Activated CD4-positive, alpha-beta memory T cell treated with anti-CD3 and anti-CD28 coated beads, Interleukin-2, amount 10 ng/mL, durations not matched to agents 7 days and 5 days (primary cell): ENCODE measurements around the gene ZFYVE9. TPM values are rescaled to one million over a fixed set of nuclear protein-coding genes. Genes with fewer than 3 reads are reported as not detected.
"Not testable (repeated sequence)": the region's sequence is repeated elsewhere in the genome, so short reads cannot be mapped to it uniquely, and the experiment has no call there.

ENCODE experiments used
- CTCF ChIA-PET: fragments of 350-600 bp; sonication (Branson Sonifier 250); formaldehyde crosslinking; loops from one replicate; lab custom pipeline; 2021; ENCODE audit warnings: antibody characterized with exemption, inconsistent platforms; lab: Charles Lee
- POLR2A ChIA-PET: fragments of 350-600 bp; sonication (Branson Sonifier 250); formaldehyde crosslinking; loops from one replicate; lab custom pipeline; 2021; ENCODE audit warnings: antibody characterized with exemption; lab: Charles Lee
- DNase-seq: peaks from one replicate; pipeline ENCODE4 v3.0.0-alpha.2; 2020
- H3K27ac Mint-ChIP-seq: one replicate; pipeline ENCODE4 v1.8.0; 2021; ENCODE audit warnings: mild to moderate bottlenecking, mixed read lengths
- H3K27me3 Mint-ChIP-seq: one replicate; pipeline ENCODE4 v1.8.0; 2021; ENCODE audit warnings: mixed read lengths
- H3K36me3 Mint-ChIP-seq: one replicate; pipeline ENCODE4 v1.8.0; 2021; ENCODE audit warnings: low read depth, mixed read lengths
- H3K4me1 Mint-ChIP-seq: one replicate; pipeline ENCODE4 v1.8.0; 2021; ENCODE audit warnings: mixed read lengths
- H3K4me3 Mint-ChIP-seq: one replicate; pipeline ENCODE4 v1.8.0; 2021; ENCODE audit warnings: mild to moderate bottlenecking, mixed read lengths
- H3K9me3 Mint-ChIP-seq: one replicate; pipeline ENCODE4 v1.8.0; 2021; ENCODE audit warnings: mixed read lengths
- total RNA-seq, 2 experiments: library from RNA; stranded (reverse); gene quantifications; one replicate each; pipeline ENCODE4 v1.2.3, GENCODE V29; 2021

The ZFYVE9 gene
- total RNA-seq, 2 experiments from 2014 or later, result 0.30 to 0.35 TPM

DNA sequence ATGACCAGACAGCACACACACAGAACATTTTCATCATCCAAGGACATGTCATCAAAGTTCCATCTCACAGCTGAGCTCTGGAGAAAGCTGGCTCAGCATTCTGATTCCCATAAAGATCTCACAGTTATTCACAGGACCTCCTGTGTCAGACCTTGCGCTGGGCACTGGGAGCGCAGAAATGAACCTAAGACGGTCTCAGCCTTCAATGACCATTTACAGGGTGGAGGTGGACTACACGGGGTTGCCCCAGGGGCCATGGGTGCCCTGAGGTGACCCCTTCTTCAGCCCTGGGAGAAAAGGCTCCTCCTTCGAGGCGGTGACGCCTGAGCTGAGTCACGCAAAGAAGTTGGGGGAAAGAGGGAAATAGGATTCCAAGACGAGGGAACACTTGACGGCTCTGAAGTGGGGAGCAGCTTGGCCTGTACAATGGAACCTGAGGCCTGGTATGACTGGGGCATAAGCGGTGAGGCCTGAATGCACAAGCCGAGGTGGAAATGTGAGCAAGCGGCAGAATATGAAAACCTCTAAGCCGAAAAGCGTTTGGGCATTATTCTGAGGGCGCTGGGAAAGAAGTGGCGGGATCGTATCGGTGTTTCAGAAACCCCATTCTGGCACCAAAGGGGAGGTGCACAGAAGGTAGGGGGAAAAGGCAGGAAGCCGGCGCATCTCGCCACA lies 223.3 kb downstream of the ZFYVE9 start:
- Mint-ChIP-seq H3K9me3 (no peaks in the 10 kb centered on the region), H3K27me3 (no peaks in the 10 kb centered on the region), H3K27ac (peak overlapping the region; percentile 96), H3K36me3 (peaks cover 42% of the 10 kb centered on the region), H3K4me3 (peak overlapping the region; percentile 97), H3K4me1 (peaks cover 46% of the 10 kb centered on the region)
- ChIA-PET CTCF (interaction anchor here (1.0 to 1.2 kb wide), 3 partner anchors 39 to 321 kb away, joined by 3 to 4 read pairs (median 3); partner anchors contain the start of genes BTF3L4 and ORC1), POLR2A (interaction anchor here (0.5 to 2.8 kb wide), 24 partner anchors 7 to 364 kb away, joined by 3 to 71 read pairs (median 4); partner anchors contain the start of genes BTF3L4, KTI12, ORC1 and PRPF38A)
- DNase-seq, result no peak

DNA sequence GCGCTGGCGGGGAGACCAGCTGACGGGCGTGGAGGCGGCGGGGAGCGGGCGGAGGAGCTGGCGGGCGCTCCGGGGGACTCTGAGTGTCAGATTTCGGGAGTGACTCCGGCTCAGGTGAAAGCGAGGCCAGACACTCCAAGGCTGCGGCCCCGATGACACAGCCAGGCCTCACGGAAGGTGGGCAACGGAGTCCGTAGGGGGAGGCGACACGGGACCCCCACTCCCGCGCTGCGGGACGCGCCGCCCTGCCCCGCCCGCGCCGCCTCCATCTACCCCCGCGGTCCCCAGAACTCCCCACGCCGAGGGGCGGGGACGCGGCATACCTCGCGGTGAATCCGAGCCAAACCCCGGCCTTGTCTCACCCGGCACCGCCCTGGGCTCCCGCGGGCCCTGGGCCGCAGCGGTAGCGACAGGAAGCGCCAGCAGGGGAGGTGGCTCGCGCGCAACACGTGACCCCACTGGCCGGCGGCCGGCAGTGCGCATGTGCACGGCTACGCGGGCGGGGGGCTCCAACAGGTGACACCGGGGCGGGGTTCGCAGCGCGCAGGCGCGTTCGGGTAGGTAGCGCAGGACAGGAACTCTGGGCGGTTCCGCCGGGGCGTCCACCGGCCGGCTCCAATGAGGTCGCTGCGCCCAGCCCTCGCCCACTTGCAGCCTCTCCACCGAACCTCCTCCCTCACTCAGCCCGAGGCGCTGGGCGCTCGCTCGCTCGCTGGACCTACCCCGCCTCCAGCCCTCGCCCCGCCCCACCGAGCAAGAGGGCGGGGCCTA lies 224.0 kb downstream of the ZFYVE9 start, which contains the start of gene CC2D1B:
TSS of gene CC2D1B (minus strand) at position 460 of the 771 bp plus-strand sequence. CDS start 1,585 bp downstream, outside the sequence.
- DNase-seq, result peak; percentile 100

DNA sequence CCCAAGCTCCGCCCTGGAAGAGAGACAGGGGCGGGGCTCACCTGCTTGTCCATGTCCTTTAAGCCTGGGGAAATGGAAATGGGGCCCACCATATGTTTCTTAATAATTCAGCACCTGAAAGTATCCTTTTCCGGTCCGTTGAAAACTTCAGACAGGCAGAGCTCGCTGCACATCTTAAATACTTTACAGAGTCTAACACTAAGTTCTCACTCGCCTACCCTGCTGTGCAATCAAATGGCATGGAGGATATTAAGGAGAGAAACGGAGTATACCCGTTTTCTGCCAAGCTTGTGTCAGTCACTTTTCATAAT lies 224.6 kb downstream of the ZFYVE9 start:
- Mint-ChIP-seq H3K27me3 (no peaks in the 10 kb centered on the region), H3K27ac (peak overlapping the region; percentile 81), H3K36me3 (peaks cover 34% of the 10 kb centered on the region), H3K4me3 (peak overlapping the region; percentile 97), H3K4me1 (peaks cover 46% of the 10 kb centered on the region), H3K9me3 (no peaks in the 10 kb centered on the region)
- CTCF ChIA-PET, result interaction anchor here (0.8 to 1.5 kb wide), 3 partner anchors 58 to 331 kb away, joined by 3 to 5 read pairs (median 3); no protein-coding TSS in a partner anchor
- POLR2A ChIA-PET, result interaction anchor here (0.8 to 2.8 kb wide), 13 partner anchors 8 to 360 kb away, joined by 3 to 71 read pairs (median 6); partner anchors contain the start of genes BTF3L4, COA7, KTI12 and ORC1
- DNase-seq, result no peak

More for the DNA sequence above, 224.0 kb downstream of the ZFYVE9 start, which contains the start of gene CC2D1B:
- peak within 1 kb of the TSS; percentile 96 for H3K27ac Mint-ChIP-seq
- peak within 1 kb of the TSS; percentile 97 for H3K4me3 Mint-ChIP-seq
- H3K9me3 Mint-ChIP-seq, result no peaks in the 10 kb centered on the region
- ChIA-PET CTCF (interaction anchor here (0.8 to 1.5 kb wide), 3 partner anchors 38 to 268 kb away, joined by 3 to 5 read pairs (median 4); partner anchors contain the start of gene ORC1), POLR2A (interaction anchor here (0.5 to 2.8 kb wide), 26 partner anchors 8 to 364 kb away, joined by 3 to 71 read pairs (median 4); partner anchors contain the start of genes BTF3L4, COA7, KTI12 and ORC1)
- H3K27me3 Mint-ChIP-seq, result no peaks in the 10 kb centered on the region
- H3K36me3 Mint-ChIP-seq, result peaks cover 36% of the 10 kb centered on the region
- peaks cover 46% of the 10 kb centered on the region for H3K4me1 Mint-ChIP-seq

DNA sequence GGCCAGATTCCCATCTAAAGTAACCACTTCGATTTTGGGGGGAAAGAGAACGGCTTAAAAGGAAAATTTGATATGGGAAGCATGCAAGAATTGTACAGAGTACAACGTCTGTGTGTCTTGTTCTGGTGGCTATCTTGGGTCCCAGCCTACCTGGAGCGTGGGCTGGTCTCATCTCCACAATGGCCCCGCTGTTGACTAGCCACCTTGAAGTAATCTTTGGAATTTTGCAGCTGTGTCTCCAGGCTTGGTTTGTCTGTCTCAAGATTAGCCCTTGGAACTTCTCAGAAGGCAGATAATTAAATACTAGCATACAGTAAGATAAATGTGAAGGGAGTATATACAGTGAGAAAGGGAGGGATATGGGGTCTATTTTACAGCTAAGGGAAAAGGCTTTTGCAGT lies 225.4 kb downstream of the ZFYVE9 start:
- Mint-ChIP-seq H3K27me3 (no peaks in the 10 kb centered on the region), H3K9me3 (no peaks in the 10 kb centered on the region), H3K36me3 (peaks cover 29% of the 10 kb centered on the region), H3K27ac (no peak overlapping the region), H3K4me1 (peaks cover 44% of the 10 kb centered on the region), H3K4me3 (peak overlapping the region; percentile 38)
- ChIA-PET CTCF (interaction anchor here (0.7 to 1.5 kb wide), 3 partner anchors 265 to 330 kb away, joined by 3 to 5 read pairs (median 3); partner anchors contain the start of gene SHISAL2A), POLR2A (interaction anchor here (2.2 to 2.8 kb wide), 2 partner anchors 37 to 38 kb away, joined by 21 to 71 read pairs; partner anchors contain the start of genes ORC1 and PRPF38A)
- no peak for DNase-seq

DNA sequence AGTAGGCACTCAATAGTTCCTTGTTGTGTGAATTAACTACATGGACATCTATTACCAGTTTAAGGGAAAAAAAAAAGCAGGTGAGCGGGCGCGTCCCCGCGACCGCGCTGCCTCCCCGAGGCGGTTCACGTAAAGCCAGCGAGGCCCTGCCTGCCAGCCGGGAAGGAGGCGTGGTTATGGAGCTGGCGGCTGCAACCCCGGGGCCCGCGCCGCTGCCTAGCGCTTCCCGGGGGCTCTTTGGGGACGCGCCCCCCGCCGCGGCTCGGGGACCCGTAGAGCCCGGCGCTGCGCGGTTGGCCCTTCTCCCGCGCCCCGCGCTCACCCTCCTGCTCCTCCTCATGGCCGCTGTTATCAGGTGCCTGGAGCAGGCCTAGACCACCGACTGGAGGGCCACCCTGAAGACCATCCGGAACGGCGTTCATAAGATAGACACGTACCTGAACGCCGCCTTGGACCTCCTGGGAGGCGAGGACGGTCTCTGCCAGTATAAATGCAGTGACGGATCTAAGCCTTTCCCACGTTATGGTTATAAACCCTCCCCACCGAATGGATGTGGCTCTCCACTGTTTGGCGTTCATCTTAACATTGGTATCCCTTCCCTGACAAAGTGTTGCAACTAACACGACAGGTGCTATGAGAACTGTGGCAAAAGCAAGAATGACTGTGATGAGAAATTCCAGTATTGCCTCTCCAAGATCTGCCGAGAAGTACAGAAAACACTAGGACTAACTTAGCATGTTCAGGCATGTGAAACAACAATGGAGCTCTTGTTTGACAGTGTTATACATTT lies 226.7 kb downstream of the ZFYVE9 start:
- Mint-ChIP-seq H3K9me3 (no peaks in the 10 kb centered on the region), H3K4me1 (peaks cover 38% of the 10 kb centered on the region), H3K4me3 (peak overlapping the region; percentile 56), H3K36me3 (peaks cover 33% of the 10 kb centered on the region), H3K27me3 (no peaks in the 10 kb centered on the region), H3K27ac (no peak overlapping the region)
- ChIA-PET CTCF (interaction anchor here (0.5 to 1.3 kb wide), 5 partner anchors 30 to 318 kb away, joined by 3 to 4 read pairs (median 3); no protein-coding TSS in a partner anchor), POLR2A (interaction anchor here (0.7 to 2.2 kb wide), 3 partner anchors 36 to 242 kb away, joined by 3 to 21 read pairs (median 5); partner anchors contain the start of genes ORC1 and PRPF38A)
- DNase-seq, result peak; percentile 69

DNA sequence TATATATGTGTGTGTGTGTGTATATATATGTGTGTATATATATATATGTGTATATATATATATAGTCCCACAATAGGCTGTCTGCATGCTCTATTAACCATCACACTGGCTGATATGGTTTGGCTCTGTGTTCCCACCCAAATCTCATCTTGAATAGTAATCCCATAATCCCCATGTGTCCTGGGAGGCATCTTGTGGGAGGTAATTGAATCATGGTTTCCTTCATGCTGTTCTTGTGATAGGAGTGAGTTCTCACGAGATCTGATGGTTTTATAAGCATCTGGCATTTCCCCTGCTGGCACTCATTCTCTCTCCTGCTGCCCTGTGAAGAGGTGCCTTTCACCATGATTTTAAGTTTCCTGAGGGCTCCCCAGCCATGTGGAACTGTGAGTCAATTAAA lies 228.0 kb downstream of the ZFYVE9 start:
- DNase-seq, H3K27ac Mint-ChIP-seq, H3K9me3 Mint-ChIP-seq, H3K4me3 Mint-ChIP-seq, H3K27me3 Mint-ChIP-seq: not testable (repeated sequence)
- Mint-ChIP-seq H3K4me1 (peaks cover 29% of the 10 kb centered on the region), H3K36me3 (peaks cover 37% of the 10 kb centered on the region)
- POLR2A ChIA-PET, result interaction anchor here (0.6 to 0.8 kb wide), 2 partner anchors 27 to 186 kb away, joined by 3 read pairs; no protein-coding TSS in a partner anchor
- CTCF ChIA-PET, result interaction anchor here (0.6 kb wide), 1 partner anchor 1680 kb away, joined by 3 read pairs; no protein-coding TSS in a partner anchor

DNA sequence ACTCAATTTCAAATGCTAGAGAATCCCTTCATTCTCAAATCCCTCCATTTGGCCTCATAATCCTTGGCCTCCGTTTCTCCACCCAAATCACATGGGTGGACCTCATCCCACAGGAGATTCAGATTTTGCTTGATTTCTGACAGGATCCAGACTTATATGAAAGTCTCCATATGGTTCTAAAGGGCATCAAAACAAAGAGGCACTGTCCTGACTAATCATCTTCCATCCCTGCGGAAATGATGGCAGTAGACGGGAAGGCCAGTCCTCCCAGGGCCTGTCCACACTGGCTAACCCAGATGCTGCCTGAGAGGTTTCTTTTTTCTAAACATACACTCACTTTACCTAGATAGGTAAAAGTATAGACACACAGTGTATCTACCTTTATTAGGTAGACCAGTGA lies 243.5 kb downstream of the ZFYVE9 start:
- Mint-ChIP-seq H3K36me3 (peaks cover 73% of the 10 kb centered on the region), H3K4me3 (no peak overlapping the region), H3K4me1 (peaks cover 5% of the 10 kb centered on the region), H3K9me3 (no peaks in the 10 kb centered on the region), H3K27me3 (no peaks in the 10 kb centered on the region), H3K27ac (no peak overlapping the region)
- CTCF ChIA-PET, result no interaction called here
- POLR2A ChIA-PET, result no interaction called here
- no peak for DNase-seq

DNA sequence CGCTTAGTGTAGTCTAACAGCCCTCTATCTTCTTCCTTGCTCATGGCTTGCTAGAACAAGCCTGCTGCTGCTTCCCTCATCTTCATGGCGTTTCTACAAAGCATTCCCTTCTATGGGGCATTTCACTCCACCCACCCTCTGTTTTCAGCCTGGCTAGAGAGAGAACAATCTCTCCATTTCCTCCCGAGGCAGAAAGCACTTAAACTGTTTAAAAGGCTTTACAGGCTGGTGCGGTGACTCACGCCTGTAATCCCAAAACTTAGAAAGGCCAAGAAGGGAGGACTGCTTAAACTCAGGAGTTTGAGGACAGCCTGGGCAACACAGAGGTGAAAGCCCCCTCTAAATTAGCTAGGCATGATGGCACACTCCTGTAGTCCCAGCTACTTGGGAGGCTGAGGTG lies 244.6 kb downstream of the ZFYVE9 start:
- Mint-ChIP-seq H3K9me3 (no peaks in the 10 kb centered on the region), H3K36me3 (peaks cover 69% of the 10 kb centered on the region), H3K27ac (no peak overlapping the region), H3K4me1 (peaks cover 6% of the 10 kb centered on the region), H3K27me3 (no peaks in the 10 kb centered on the region), H3K4me3 (no peak overlapping the region)
- POLR2A ChIA-PET, result no interaction called here
- CTCF ChIA-PET, result no interaction called here
- DNase-seq, result no peak

DNA sequence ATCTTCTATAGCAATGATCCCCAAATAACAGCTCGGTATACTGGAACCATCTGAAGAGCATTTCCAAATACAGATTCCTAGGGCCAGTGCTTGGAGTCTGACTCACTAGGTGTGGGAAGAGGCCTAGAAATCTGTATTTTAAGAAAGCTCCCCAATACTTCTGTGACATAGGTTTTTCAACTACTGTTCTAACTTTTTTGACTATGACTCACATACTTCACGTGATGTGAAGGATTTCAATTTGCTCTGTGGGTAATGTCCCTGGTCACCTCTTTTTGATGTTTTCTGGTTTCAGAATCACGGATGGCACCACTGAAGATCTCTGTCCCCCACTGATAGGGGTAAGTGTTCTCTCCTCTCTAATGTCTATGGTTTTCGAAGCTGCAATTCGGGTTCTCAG lies 251.3 kb downstream of the ZFYVE9 start:
- CTCF ChIA-PET, result interaction anchor here (1.6 kb wide), 1 partner anchor 10 kb away, joined by 4 read pairs; the partner anchor contains the start of genes ORC1 and PRPF38A
- Mint-ChIP-seq H3K9me3 (no peaks in the 10 kb centered on the region), H3K27me3 (no peaks in the 10 kb centered on the region), H3K36me3 (peaks cover 67% of the 10 kb centered on the region), H3K4me1 (peaks cover 17% of the 10 kb centered on the region), H3K27ac (no peak overlapping the region), H3K4me3 (no peak overlapping the region)
- DNase-seq, result no peak
- POLR2A ChIA-PET, result interaction anchor here (0.6 to 3.3 kb wide), 2 partner anchors 11 to 14 kb away, joined by 3 to 14 read pairs; partner anchors contain the start of genes ORC1 and PRPF38A
